Neuronal stem cell (in vitro differentiated cells): Measurements from ENCODE around the gene CLNK.

Experiments
- DNase-seq: peaks from one replicate; pipeline ENCODE4 v3.0.0-alpha.2; 2013; ENCODE audit warnings: low spot score
- H2AFZ ChIP-seq: one replicate; pipeline ENCODE4 v1.6.1; 2013; ENCODE audit warnings: mild to moderate bottlenecking, low read length, inconsistent platforms
- H2AK5ac ChIP-seq: 2 replicates; pipeline ENCODE4 v1.6.1; 2013; ENCODE audit warnings: low read depth, mild to moderate bottlenecking, inconsistent platforms, low read length, moderate library complexity, mixed read lengths
- H2BK120ac ChIP-seq: 2 replicates; pipeline ENCODE4 v1.6.1; 2013; ENCODE audit warnings: low read depth, mild to moderate bottlenecking, inconsistent platforms, low read length, moderate library complexity, mixed read lengths
- H2BK12ac ChIP-seq: one replicate; pipeline ENCODE4 v1.6.1; 2013; ENCODE audit warnings: low read length, inconsistent platforms
- H2BK15ac ChIP-seq: 2 replicates; pipeline ENCODE4 v1.6.1; 2013; ENCODE audit warnings: mild to moderate bottlenecking, low read length, inconsistent platforms, mixed read lengths
- H2BK5ac ChIP-seq: one replicate; pipeline ENCODE4 v1.6.1; 2013; ENCODE audit warnings: inconsistent platforms, mild to moderate bottlenecking, low read length, moderate library complexity
- H3K14ac ChIP-seq: one replicate; pipeline ENCODE4 v1.6.1; 2013; ENCODE audit warnings: low read length, inconsistent platforms
- H3K18ac ChIP-seq: 2 replicates; pipeline ENCODE4 v1.6.1; 2013; ENCODE audit warnings: low read length, inconsistent platforms
- H3K23ac ChIP-seq: 2 replicates; pipeline ENCODE4 v1.6.1; 2013; ENCODE audit warnings: low read depth, mild to moderate bottlenecking, mixed read lengths, low read length, inconsistent platforms; ENCODE audit not compliant: poor library complexity
- H3K27ac ChIP-seq: replicated peaks from 3 replicates; pipeline ENCODE4 v1.5.1; 2013; ENCODE audit warnings: low read length, inconsistent platforms
- H3K27me3 ChIP-seq, 3 experiments: 2 replicates each; pipeline ENCODE4 v1.6.1; 2013; ENCODE audit warnings: low read length in 3 of 3, mild to moderate bottlenecking in 2 of 3, inconsistent platforms in 1 of 3, low read depth in 1 of 3, mixed read lengths in 1 of 3, moderate library complexity in 1 of 3; ENCODE audit not compliant: control insufficient read depth in 3 of 3, insufficient read depth in 3 of 3
- H3K36me3 ChIP-seq, 2 donors: replicated peaks in 1 of 2; 2 replicates each; pipeline ENCODE4 v1.6.1; 2013; ENCODE audit warnings: low read length in 2 of 2; ENCODE audit not compliant: control insufficient read depth in 2 of 2, insufficient read depth in 2 of 2
- H3K4ac ChIP-seq: 2 replicates; pipeline ENCODE4 v1.6.1; 2013; ENCODE audit warnings: inconsistent platforms, mild to moderate bottlenecking, low read length, moderate library complexity
- H3K4me1 ChIP-seq, 2 donors: 1 replicate in 1 of 2; 2 replicates in 1 of 2; pipeline ENCODE4 v1.6.1; 2013; ENCODE audit warnings: low read length in 2 of 2, low read depth in 1 of 2; ENCODE audit not compliant: control insufficient read depth in 2 of 2, insufficient read depth in 1 of 2
- H3K4me2 ChIP-seq: one replicate; pipeline ENCODE4 v1.6.1; 2013; ENCODE audit warnings: mild to moderate bottlenecking, low read length, inconsistent platforms; ENCODE audit not compliant: insufficient read depth, poor library complexity, severe bottlenecking
- H3K4me3 ChIP-seq, 2 donors: 2 replicates each; pipeline ENCODE4 v1.5.1; 2013; ENCODE audit warnings: low read length in 2 of 2, mild to moderate bottlenecking in 2 of 2, inconsistent platforms in 1 of 2, moderate library complexity in 1 of 2
- H3K79me1 ChIP-seq: one replicate; pipeline ENCODE4 v1.6.1; 2013; ENCODE audit warnings: low read depth, mild to moderate bottlenecking, inconsistent platforms, low read length, moderate library complexity
- H3K9ac ChIP-seq: one replicate; pipeline ENCODE4 v1.6.1; 2013; ENCODE audit warnings: mild to moderate bottlenecking, low read depth, low read length, inconsistent platforms; ENCODE audit not compliant: poor library complexity
- H3K9me3 ChIP-seq, 2 donors: replicated peaks in 1 of 2; 2 replicates each; pipeline versions ENCODE3 to v1.6.1; 2013; ENCODE audit warnings: low read length in 2 of 2, mild to moderate bottlenecking in 2 of 2, inconsistent platforms in 1 of 2, low read depth in 1 of 2, mixed read lengths in 1 of 2, moderate library complexity in 1 of 2; ENCODE audit not compliant: control insufficient read depth in 2 of 2, insufficient read depth in 1 of 2
- H4K8ac ChIP-seq: one replicate; pipeline ENCODE4 v1.6.1; 2013; ENCODE audit warnings: low read depth, mild to moderate bottlenecking, inconsistent platforms, low read length, moderate library complexity
- H4K91ac ChIP-seq: one replicate; pipeline ENCODE4 v1.6.1; 2013; ENCODE audit warnings: low read length, low read depth, mild to moderate bottlenecking, inconsistent platforms; ENCODE audit not compliant: poor library complexity
- WGBS, 2 donors: extraction: QIAGEN DNeasy Blood & Tissue Kit; methylation state at CpG; one replicate each; pipeline ENCODE4 v1.1.7; 2013; ENCODE audit warnings: missing lambda C conversion rate in 2 of 2, mixed read lengths in 1 of 2; ENCODE audit not compliant: insufficient read length in 2 of 2, insufficient replicate concordance in 1 of 2; ENCODE audit errors: extremely low coverage in 2 of 2; 5-methylcytosine and 5-hydroxymethylcytosine counted together

CLNK gene

GRCh38 chr4:10571909-10572308 is 112.7 kb downstream of the CLNK start:
- H2BK12ac ChIP-seq, result no peak overlapping the region
- H4K91ac ChIP-seq, result no peak overlapping the region
- no peak overlapping the region for H3K4me2 ChIP-seq
- no peak overlapping the region for H4K8ac ChIP-seq
- no peak overlapping the region for H3K4me3 ChIP-seq
- H3K27ac ChIP-seq, result no peak overlapping the region
- H3K14ac ChIP-seq, result no peak overlapping the region
- no peak overlapping the region for H3K9ac ChIP-seq
- H3K18ac ChIP-seq, result no peak overlapping the region
- H3K79me1 ChIP-seq, result no peaks in the 10 kb centered on the region
- H2BK120ac ChIP-seq, result no peak overlapping the region
- H3K36me3 ChIP-seq, result no peaks in the 10 kb centered on the region
- H3K4ac ChIP-seq, result no peak overlapping the region
- no CpG with 5 or more reads among the region's 2 CpGs for WGBS, 2 donors
- no peaks in the 10 kb centered on the region for H3K4me1 ChIP-seq
- no peaks in the 10 kb centered on the region for H3K27me3 ChIP-seq
- H3K23ac ChIP-seq, result no peak overlapping the region
- DNase-seq, result no peak
- H3K9me3 ChIP-seq, result peaks cover 0 to 3% of the 10 kb centered on the region in 2 donors
- no peak overlapping the region for H2BK15ac ChIP-seq
- H2BK5ac ChIP-seq, result no peak overlapping the region
- no peak overlapping the region for H2AFZ ChIP-seq
- no peak overlapping the region for H2AK5ac ChIP-seq

GRCh38 chr4:10569491-10569890 is 115.1 kb downstream of the CLNK start:
- WGBS, 2 donors, result no CpG with 5 or more reads among the region's 2 CpGs

GRCh38 chr4:10567766-10568165 is 116.8 kb downstream of the CLNK start:
- no peak overlapping the region for H3K14ac ChIP-seq
- DNase-seq, result no peak
- no peak overlapping the region for H3K27ac ChIP-seq
- no peak overlapping the region for H3K23ac ChIP-seq
- no peak overlapping the region for H2AFZ ChIP-seq
- no peak overlapping the region for H2BK12ac ChIP-seq
- no peak overlapping the region for H2BK15ac ChIP-seq
- H4K8ac ChIP-seq, result no peak overlapping the region
- no peak overlapping the region for H2AK5ac ChIP-seq
- no peaks in the 10 kb centered on the region for H3K9me3 ChIP-seq
- peaks cover 0 to 2% of the 10 kb centered on the region in 2 donors for H3K4me1 ChIP-seq
- no peak overlapping the region for H3K18ac ChIP-seq
- no peak overlapping the region for H3K4me3 ChIP-seq
- H3K4me2 ChIP-seq, result no peak overlapping the region
- no peaks in the 10 kb centered on the region for H3K79me1 ChIP-seq
- no peak overlapping the region for H2BK120ac ChIP-seq
- no peaks in the 10 kb centered on the region for H3K36me3 ChIP-seq
- H2BK5ac ChIP-seq, result no peak overlapping the region
- H3K4ac ChIP-seq, result no peak overlapping the region
- H3K9ac ChIP-seq, result no peak overlapping the region
- H4K91ac ChIP-seq, result no peak overlapping the region
- H3K27me3 ChIP-seq, result no peaks in the 10 kb centered on the region

More at GRCh38 chr4:10569491-10569890, 115.1 kb downstream of the CLNK start:
- Histone ChIP-seq H2AFZ (no peak overlapping the region), H3K36me3 (no peaks in the 10 kb centered on the region), H4K8ac (no peak overlapping the region), H3K4ac (no peak overlapping the region), H2BK15ac (no peak overlapping the region), H3K4me3 (no peak overlapping the region), H2BK120ac (no peak overlapping the region), H3K4me2 (no peak overlapping the region), H2BK5ac (no peak overlapping the region), H2AK5ac (no peak overlapping the region), H3K27me3 (no peaks in the 10 kb centered on the region), H3K23ac (no peak overlapping the region), H3K14ac (no peak overlapping the region), H3K79me1 (no peaks in the 10 kb centered on the region), H3K27ac (no peak overlapping the region), H2BK12ac (no peak overlapping the region), H3K9ac (no peak overlapping the region), H3K4me1 (peaks cover 0 to 2% of the 10 kb centered on the region in 2 donors), H3K9me3 (no peaks in the 10 kb centered on the region), H4K91ac (no peak overlapping the region), H3K18ac (no peak overlapping the region)
- DNase-seq, result no peak

GRCh38 chr4:10565166-10565780 is 119.3 kb downstream of the CLNK start:
- Histone ChIP-seq H2BK12ac (no peak overlapping the region), H2AK5ac (no peak overlapping the region), H3K4ac (no peak overlapping the region), H2BK5ac (no peak overlapping the region), H3K14ac (no peak overlapping the region), H2BK120ac (no peak overlapping the region), H3K36me3 (no peaks in the 10 kb centered on the region), H3K23ac (no peak overlapping the region), H3K27ac (no peak overlapping the region), H3K27me3 (no peaks in the 10 kb centered on the region), H4K91ac (no peak overlapping the region), H4K8ac (no peak overlapping the region), H3K18ac (no peak overlapping the region), H2BK15ac (no peak overlapping the region), H3K4me1 (peaks cover 0 to 2% of the 10 kb centered on the region in 2 donors), H2AFZ (no peak overlapping the region), H3K9ac (no peak overlapping the region), H3K4me3 (no peak overlapping the region), H3K9me3 (no peaks in the 10 kb centered on the region), H3K4me2 (no peak overlapping the region), H3K79me1 (no peaks in the 10 kb centered on the region)
- no CpG with 5 or more reads among the region's 5 CpGs for WGBS, 2 donors
- DNase-seq, result no peak
